Pons (tissue), 1 donor: Measurements from ENCODE around the gene TBX2.
"Not testable (repeated sequence)": the region's sequence is repeated elsewhere in the genome, so short reads cannot be mapped to it uniquely, and the experiment has no call there.

Source experiments
- DNase-seq: peaks from one replicate; pipeline ENCODE4 v3.0.0-alpha.2; 2016; ENCODE audit warnings: low spot score

TBX2 gene

DNA sequence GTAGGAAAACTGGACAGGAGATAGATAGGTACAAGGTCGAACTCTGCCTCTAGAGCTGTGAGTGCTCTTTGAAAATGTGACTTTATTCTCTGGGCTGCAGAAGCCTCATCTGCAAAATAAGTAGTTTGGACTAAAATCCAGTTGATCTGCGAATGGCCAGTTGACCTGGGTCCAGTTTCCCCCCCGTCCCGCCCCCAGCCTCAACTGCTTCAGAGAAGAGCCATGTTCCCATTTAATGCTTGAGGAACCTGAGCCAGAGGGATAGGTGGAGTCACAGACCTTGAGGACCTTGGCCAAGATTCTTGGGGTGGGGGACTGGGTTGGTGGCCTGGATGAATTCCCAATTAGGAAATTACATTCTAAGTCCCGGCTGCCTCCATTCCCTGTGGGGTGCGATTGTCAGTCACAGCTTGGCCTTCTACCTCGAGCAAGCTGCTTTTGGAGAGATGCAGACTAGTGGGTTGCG is 14.1 kb downstream of the TBX2 start:
- no peak for DNase-seq

DNA sequence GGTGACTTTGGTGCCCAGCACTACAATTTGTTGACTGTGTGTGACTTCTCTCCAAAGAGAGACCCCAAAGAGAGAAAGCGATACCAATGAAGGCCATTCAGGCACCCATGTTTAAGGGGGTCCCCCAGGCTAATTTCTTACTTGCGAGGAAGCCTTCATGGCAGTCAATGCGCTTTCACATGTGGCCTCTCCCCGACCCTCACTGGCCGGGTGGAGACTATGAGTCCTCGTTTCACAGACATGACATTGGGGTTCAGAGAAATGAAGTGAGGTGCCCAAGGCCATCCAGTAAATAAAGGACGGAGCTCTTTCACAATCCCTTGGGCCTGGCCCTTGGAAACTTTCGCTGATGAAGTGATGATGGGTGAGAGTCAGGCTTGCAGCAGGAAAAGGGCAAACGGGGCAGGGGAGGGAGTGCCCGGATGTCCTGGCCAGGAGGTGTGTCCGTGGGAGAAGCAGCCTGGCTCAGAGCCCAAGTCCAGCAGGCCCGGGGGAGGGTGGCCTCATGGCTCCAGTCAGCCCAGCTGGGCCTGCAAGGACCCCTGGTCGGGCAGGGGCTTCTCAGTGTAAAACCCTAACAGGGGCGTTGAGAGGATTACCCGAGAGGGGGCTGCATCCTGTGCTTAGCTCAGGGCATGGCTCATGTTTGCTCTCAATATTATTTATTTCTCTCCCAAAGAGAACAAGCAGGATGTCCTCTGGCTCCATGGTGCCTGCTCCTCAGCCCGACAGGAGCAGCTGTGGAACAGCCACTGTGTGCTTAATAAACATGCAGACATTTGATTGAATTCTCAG is 14.7 kb downstream of the TBX2 start:
- DNase-seq, result no peak

DNA sequence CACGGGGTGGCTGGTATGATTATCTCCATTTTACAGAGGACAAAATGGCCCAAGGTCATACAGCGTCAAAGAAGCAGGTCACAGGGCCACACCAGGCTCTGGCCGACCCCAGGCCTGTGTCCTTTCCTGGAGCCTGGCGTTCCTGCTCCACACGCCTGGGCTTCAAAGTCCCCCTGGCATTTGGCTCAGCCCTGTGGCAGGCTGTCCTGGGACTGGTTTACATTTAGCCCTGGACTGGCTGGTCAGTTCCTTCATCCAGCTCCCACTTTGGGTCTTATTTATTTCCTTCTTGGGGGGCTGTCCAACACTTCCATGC is 15.3 kb downstream of the TBX2 start:
- DNase-seq, result no peak

DNA sequence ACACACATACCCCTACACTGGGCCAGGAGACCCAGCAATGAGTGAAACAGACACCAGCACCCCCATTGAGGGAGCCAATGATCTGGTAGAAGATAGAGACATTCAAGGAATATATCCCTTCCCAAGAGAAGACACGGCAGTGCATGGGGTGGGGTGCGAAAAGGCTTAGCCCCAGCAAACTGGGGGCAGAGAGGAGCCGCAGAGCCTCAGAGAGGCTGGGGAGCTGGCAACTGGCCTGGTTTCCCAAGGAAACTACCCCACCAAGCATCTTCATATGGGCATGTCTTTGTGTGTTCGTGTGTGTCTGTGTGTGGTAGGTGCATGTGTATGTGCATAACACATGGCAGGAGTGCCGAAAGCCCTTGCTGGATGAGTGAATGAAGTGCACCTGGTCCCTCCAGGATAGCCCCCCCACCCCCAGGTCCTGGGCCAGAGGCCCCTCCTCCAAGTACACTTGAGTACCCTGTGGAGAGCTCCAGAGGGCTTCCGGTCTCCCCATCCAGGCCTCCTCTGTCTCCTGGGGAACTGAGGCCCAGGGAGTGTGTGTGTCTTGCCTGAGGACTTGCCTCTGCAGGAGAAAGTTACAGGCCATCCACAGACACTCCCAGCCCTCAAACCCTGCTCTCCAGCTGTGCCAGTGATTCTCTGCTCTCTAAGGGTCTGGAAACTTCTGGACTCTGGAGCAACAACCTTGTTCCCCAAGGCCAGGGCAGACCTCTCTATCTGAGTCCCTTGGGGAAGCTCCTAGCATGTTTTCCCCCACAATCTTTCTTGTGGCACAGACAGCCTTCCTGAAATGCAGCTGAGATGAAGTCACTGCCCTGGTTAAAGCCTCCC is 15.9 kb downstream of the TBX2 start:
- no peak for DNase-seq

DNA sequence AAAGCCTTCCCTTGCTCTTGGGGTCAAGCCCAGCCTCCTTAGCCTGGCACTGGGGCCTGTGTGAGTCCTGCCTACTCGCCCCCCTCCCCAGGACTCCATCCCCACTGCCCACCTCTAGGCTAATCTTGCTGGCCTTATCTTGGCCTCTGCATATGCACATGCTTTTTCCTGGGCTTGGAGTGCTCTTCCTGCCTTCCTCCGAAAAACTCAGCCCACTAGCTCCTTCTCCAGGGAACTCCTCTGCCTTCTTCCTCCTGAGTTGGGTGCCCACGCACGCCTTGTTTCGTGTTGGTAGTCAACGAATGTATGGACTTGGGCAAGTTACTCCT is 16.5 kb downstream of the TBX2 start:
- DNase-seq, result no peak

DNA sequence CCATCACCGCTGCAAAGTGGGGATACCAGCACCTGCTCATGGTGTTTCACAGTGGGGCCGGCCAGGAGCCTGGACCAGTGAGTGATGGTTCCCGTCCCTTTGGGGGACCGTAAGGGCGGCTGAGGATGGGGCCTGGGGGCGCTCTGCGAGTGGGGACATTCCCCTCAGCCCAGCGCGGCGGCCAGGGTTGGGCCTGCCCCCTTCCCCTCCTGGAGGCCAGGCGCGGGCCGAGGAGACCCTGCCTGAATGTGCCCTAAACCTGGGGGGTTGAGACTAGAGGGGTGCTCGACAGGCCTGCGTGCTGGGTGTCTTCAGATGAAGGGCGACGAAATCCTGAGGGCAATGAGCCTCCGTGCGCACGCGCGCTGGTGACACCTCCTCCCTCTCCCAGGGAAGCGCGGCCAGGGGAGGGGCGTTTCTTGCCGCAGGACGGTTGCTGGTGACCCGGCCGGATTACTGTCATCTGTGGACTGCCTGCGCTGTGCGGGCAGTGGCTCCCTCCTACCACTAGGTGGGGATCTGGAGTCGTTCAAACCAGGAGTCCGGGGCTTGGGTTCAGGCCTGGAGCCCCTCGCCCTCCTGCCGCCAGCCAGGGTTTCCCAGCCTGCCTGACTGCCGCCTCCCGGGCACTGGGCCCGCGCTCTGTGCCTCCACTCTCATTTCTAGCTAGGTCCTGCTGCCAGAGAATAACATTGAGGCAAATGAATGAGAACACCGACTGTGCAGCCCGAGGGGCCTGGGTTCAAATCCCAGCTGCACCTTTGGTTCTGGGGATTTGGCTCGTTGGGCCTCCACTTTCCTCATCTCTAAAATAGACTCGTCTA is 17.1 kb downstream of the TBX2 start:
- peak; percentile 58 for DNase-seq

DNA sequence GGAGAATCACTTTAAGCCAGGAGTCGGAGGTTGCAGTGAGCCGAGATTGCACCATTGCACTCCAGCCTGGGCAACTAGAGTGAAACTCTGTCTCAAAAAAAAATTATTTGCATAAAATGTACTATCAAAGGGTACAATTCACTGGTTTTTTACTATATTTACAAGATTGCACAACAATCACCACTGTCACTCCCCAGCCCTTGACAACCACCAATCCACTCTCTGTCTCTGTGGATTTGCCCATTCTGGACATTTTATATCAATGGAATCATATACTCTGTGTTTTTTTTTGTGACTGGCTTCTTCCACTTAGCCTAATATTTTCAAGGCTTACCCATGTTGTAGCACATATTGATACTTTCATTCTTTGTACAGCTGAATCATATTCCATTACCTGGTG is 18.8 kb downstream of the TBX2 start:
- no peak for DNase-seq

DNA sequence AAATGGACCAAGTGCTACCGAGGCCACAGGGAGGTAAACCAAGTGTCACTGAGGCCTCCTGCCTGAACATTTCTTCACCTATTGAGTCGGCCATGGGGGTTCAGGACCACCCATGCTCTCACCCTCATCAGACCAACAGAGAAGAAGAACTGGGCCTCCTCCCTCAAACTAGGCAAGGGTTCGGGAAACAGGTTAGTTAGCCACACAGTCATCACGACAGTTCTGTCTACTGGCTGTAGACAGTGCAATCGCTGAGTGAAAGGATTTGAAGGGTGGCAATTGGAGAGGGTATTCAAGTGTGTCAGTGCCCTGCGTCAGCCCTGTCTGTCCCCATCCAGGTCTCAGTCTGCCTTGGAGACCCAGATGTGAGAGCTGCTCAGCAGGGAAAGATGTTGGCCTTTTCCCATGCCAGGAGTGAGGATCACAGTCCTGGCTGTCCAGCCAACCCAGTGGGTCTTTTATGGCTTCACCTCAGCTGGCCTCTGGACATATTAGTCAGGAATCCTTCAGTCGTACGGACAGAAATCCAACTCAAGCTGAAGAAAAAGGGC is 19.9 kb downstream of the TBX2 start:
- DNase-seq, result no peak

DNA sequence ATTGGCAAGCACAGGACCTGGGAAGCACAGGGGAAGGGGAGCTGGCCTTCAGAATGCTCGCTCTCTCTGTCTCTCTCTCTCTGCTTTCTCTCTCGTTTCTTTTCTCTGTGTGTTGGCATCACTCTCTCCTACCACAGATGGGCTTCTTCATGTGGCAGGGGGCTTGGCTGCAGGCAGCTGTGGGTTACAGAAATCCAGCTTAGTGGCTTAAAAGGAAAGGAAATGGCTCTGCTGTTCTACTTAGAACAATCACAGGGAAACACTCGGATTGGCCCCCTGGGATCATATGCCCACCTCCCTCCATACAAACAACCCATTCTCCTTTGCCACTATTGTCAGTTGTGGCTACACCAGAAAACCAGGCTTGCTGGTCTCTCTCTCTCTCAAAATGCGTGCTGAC is 20.4 kb downstream of the TBX2 start:
- no peak for DNase-seq

DNA sequence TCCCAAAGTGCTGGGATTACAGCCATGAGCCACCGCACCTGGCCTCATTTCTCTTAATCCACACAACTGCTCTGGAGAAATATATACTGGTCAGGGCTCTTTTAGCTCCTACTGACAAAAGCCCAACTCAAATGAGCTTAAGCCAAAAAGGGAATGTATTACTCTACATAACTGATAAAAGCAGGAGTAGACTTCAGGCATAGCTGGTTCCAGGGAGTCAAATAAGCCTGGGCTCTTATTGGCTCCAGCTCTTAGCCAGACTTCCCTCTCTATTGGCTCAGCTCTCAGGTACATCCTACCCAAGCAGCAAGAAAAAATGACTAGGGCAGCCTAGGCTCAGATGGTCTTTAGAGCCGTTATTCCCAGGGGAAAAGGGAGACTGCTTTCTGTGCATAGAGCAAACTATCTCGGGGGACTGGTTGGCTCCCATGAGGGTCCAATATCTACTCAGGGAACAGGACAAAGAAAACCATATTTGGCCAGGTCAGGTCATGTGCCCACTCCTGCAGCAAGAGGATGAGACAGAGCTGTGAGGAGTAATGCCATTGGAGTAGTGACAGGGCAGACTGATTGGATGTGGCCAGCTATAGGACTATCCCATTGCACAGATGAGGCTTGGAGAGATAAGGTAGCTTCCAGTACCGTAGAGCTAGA is 21.2 kb downstream of the TBX2 start:
- DNase-seq, result no peak

DNA sequence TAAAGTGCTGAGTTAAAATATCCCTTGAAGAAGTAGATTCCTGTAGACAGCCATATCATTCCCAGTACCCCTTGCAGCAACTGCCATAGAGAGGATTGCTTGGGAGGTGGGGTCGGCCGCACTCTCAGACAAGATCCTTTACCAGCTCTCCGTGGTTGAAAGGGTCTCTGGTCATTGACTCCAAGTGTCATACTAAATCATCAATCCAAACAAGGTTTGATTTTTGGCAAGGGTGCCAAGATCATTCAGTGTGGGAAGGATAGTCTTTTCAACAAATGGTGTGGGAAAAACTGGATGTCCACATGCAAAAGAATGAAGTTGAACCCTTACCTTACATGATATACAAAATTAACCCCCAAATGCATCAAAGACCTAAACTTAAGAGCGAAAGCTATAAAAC is 21.8 kb downstream of the TBX2 start:
- DNase-seq, result no peak

DNA sequence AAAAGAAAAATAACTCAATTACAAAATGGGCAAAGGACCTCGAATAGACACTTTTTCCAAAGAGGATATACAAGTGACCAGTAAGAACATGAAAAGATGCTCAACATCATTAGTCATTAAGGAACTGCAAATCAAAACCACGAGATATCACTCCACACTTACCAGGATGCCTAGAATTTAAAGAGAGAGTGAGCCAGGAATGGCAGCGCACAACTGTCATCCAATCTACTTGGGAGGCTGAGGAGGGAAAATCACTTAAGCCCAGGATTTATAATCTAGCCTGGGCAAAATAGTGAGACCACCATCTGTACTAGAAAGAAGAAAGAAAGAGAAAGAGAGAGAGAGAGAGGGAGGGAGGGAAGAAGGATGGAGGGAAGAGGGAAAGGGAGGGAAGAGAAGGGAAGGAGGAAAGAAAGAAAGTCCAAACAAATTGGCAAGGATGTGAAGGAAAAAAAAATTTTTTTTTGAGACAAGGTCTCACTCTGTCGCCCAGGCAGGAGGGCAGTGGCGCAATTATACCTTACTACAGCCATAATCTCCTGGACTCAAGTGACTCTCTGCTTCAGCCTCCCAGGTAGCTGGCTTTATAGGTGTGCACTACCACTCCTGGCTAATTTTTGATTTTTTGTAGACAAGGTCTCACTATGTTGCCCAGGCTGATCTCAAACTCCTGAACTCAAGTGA is 22.6 kb downstream of the TBX2 start:
- no peak for DNase-seq

DNA sequence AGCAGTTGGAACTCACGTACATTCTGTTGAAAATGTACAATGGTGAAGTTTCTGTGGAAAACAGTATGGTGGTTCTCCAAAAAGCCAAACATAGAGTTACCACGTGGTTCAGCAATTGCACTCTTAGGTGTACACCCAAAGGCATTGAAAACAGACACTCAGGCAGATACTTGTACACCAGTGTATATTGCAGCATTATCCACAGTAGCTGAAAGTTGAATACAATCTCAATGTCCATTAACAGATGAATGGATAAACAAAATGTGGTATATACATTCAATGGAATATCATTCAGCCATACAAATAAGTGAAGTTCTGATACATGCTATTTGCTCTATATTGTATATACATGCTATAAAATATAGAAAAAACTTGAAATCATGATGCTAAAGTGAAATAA is 23.2 kb downstream of the TBX2 start:
- DNase-seq, result no peak

DNA sequence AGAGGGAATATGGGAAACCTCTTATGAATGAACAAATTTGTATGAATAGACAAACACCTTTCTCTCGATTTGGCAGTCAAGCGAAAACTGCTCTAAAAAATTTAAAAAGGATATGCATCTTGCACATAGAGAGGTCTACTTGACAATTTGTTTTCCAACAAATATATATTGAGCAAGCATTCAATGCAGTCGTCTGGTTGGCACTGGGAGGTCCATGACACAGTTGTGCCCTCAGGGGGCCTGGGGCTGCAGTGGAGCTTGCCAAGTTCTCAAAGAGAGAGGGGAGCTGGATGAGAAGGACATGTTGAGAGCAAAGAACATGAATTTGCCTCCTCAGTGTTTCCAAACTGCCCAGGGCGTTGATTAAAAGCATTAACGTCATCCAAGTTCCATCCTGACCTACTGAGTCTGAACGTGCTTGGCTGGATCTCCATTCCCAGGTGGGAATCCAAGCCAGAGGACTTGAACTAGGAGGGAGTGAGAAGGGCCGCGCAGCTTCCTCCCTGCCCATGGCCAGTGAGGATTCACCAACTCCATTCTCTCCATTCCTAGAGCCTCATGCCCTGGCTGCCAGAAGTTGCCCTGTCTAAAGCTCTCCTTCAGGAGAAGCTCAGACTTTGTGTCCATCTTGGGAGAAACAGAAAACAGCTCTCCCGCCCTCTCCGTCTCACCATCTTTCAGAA is 24.5 kb downstream of the TBX2 start:
- DNase-seq, result no peak

DNA sequence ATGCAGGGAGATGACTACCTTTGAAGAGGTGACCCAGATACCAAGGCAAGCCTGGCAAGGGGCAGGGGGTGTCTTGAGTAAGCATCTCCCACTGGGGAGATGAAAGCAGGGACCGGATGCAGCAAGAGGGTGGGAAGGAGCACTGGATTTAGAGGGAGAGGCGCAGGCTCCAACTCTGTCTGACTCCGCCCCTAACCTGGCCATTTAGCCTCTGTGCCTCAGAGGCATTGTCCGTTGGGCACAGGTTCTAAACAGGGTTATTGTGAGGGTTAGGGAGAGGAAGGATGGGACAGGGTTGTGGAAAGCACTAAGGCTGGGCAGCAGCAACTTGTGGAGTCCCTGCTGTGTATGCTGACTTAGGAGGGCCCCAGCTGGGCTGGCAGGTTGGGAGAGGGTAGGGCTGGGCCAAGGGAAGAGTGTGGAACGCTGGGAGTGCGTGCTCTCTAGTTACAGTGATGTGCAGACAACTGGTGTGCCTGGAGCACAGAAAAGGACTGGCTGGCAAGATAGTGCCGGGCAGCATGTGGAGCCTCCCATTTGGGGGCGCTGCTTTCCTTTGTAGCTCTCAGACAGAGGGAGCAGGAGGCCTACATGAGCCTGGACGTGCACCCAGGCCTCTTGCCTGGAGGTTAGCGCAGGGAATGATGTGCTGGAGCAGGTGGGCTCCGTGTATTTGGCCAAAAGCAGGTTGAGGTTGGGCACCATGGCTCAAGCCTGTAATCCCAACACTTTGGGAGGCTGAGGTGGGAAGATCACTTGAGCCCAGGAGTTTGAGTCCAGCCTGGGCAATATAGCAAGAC is 26.2 kb downstream of the TBX2 start:
- DNase-seq, result no peak

DNA sequence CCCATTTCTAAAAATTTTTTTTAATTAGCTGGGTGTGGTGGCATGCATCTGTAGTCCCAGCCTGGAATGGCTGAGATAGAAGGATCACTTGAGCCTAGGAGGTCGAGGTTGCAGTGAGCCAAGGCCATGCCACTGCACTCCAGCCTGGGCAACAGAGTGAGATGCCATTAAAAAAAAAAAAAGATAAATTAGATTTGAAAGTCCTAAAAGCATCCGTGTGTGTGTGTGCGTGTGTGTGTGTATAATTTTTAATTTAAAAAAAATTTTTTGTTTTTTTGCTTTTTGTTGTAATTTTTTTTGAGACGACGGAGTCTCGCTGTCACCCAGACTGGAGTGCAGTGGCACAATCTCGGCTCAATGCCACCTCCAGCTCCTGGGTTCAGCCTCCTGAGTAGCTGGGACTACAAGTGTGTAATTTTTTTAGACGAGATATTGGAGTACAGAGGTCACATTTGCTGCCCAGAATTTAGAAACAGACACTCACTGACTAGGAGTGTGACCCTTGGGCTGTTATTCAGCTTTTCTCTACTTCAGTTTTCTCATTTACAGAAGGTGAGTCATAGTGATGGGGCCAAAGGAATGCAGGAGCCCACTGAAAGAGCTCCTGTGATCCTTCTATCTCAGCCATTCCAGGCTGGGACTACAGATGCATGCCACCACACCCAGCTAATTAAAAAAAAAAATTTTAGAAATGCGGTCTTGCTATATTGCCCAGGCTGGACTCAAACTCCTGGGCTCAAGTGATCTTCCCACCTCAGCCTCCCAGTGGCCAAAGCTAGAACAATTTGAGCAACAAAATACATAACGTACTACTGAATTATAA is 27.1 kb downstream of the TBX2 start:
- no peak for DNase-seq

DNA sequence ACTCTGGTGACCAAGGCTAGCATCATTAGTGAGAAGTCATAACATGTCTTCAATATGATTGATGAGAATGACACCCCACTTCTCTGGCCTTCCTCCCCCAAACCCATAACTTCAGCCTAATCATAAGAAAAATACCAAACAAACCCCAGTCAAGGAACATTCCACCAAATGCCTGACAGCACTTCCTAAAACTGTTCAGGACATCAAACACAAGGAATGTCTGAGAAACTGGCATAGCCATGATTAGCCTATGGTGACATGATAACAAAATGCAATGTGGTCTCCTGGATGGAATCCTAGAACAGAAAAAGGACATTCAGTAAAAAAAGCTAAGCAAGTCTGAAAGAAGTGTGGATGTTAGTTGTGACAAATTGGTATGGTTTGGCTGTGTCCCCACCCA is 27.9 kb downstream of the TBX2 start:
- no peak for DNase-seq

DNA sequence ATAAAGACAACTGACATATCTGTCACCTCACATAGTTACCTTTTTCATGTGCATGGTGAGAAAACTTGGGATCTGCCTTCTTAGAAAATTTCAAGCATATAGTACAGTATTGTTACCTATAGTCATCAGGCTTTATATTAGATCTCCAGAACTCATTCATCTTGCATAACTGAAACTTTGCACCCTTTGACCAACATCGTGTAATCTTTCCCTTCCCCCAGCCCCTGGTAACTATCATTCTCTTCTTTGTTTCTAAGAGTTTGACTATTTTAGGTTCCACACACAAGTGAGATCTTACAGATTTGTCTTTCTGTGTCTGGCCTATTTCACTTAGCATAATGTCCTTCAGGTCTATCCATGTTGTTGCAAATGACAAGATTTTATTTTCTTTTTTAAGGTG is 29.6 kb downstream of the TBX2 start:
- no peak for DNase-seq

DNA sequence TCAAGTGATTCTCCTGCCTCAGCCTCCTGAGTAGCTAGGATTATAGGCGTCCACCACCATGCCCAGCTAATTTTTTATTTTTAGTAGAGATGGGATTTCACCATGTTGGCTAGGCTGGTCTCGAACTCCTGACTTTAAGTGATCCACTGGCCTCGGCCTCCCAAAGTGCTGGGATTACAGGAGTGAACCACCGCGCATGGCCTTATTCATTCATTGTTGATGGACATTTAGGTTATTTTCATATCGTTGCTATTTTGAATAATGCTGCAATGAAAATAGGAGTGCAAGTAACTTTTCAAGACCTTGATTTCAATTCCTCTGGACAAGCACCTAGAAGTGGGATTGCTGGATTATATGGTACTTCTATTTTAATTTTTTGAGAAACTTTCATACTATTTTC is 30.2 kb downstream of the TBX2 start:
- not testable (repeated sequence) for DNase-seq
